Right hindlimb (tissue), 1 donor: ENCODE results near the gene IL26.

Experiments used
- DNase-seq: peaks from one replicate; pipeline ENCODE4 v3.0.0-alpha.2; 2018

Gene IL26, protein sequence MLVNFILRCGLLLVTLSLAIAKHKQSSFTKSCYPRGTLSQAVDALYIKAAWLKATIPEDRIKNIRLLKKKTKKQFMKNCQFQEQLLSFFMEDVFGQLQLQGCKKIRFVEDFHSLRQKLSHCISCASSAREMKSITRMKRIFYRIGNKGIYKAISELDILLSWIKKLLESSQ

DNA sequence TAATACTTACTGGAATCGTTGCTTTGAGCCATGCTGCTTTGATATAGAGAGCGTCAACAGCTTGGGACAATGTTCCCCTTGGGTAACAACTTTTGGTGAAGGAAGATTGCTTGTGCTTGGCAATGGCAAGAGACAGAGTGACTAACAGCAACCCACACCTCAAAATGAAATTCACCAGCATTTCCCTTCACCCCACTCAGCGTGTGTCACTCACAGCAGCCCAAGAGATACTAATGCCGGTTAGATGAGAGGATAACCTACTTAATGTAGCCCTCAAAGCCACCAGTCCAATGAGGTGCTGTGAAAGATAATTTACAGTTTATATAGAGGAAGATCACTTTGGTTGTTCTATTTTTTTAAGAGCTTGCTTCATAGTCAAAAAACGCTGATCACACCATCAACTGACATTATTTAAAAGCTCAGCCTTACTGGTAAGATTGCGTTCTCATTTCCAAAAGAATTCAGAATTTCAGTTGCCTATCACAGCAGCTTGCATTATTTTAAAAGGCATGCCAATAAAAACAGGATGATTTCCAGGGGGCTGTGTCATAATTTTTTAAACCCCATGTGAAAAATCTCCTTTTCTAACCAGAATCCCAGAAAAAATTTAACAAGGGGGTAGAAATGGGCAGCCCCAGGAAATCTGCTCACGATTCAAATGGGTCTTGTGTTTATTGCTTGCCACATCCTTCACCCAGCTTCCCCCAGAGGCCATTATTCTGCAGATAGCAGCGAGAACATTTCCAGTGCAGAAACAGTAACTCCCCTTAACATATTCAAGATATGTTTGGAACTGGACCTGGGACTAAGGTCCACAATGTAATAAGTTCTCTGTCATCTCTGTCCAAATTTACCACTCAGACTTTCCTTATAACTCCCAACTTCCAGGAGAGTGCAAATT, at the start of gene IL26:
Gene IL26 (minus strand): TSS at position 235 of the 901 bp plus-strand sequence. CDS start 54 bp downstream, at position 181.
- DNase-seq, result no peak

- DNase-seq, result no peak
Measured at GRCh38 chr12:68272732-68273131, 47.1 kb upstream of the IL26 start.

DNA sequence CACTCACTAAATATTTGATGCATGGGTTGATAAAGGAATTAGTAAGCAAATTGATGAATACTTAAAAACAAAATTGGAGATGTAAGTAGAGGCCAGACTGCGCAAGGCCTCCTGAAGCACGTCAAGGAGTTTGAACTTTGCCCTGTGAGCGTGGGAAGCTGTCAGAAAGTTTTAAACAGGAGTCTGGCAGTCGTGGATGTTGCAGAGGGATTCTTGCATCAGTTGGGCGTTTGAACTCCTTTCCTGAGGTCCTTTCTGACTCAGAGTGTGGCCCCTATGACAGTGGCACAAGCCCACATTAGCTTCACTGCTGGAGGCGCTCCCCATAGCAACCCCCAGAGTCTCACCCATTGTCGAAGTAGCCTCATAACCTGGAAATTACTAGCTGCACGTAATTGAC, 45.7 kb upstream of the IL26 start:
- DNase-seq, result no peak

- no peak for DNase-seq
Measured at GRCh38 chr12:68270358-68270757, 44.7 kb upstream of the IL26 start.

DNA sequence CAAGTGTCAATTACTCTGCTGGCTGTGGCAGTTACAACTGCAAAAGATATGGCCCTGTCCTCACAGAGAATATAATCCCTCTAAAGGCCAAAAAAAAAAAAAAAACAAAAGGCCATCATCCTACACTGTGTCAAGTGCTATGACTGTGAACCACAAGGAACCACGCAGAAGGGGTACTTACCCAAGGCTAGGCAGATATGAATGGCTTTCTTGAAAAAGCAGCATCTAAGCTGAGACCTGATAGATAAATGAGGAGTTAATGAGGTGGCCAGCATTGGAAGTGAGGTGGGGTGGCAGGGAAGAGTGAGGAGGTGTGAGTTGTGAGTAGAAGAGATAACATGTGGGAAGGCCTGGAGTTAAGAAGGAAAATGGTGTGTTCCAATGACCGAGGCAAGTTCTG, 44.2 kb upstream of the IL26 start:
- DNase-seq, result no peak

DNA sequence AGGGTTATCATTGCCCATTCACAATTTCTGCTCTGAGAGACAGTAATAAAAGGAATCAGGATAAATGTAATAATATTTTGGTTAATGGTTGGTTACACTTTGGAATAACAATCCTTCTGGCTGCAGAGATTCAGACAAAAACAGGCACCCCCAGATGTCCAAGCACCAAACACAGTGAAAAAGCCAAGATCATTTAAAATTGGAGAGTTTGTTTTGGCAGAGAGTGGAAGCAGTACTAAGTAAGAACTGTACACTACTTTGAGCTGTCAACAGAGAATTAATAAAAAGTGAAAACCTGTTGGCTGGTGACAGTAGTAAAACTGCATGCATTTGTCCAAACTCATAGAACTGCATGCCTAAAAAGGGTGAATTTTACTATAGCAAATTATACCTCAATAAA, 43.4 kb upstream of the IL26 start:
- no peak for DNase-seq

- no peak for DNase-seq
Measured at GRCh38 chr12:68267892-68268396, 42.3 kb upstream of the IL26 start.

GRCh38 chr12:68264857-68265256, 39.2 kb upstream of the IL26 start:
- no peak for DNase-seq

GRCh38 chr12:68264158-68264855, 38.7 kb upstream of the IL26 start:
- no peak for DNase-seq

DNA sequence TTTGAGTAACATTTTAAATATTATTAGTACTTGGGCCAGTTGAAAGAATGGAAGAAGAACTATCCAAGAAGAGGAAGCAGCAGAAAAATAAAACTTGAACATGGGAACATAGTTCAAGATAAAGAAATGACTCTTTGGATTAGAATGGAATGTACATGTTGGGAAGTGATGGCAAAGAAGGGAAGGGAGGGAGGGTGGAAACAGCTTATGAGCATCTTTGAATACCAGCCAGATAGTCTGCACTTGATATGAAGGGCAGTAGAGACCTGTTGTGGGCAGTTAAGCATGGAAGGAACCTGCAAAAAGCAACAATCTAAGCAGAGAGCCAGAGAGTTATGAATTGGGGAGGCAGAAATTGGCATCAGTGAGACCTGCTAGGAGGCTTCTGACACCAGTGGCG, 37.8 kb upstream of the IL26 start:
- no peak for DNase-seq

DNA sequence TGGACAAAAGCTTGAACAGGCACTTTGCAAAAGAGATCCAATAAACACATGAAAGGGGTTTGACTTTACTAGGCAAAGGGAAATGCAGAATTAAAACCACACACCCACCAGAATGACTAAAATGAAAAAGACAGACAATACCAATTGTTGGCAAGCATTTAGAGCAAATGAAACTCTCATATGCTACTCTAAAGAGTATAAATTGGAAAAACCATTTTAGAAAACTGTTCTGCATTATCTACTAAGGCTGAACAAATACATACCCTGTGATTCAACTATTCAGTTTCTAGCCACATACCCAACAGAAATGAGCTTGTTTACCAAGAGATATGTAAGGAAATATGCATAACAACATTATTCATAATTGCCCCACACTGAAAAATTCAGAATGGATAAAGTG, 36.3 kb upstream of the IL26 start:
- no peak for DNase-seq

GRCh38 chr12:68260153-68260552, 34.5 kb upstream of the IL26 start:
- DNase-seq, result no peak

- no peak for DNase-seq
Measured at GRCh38 chr12:68259318-68259940, 33.8 kb upstream of the IL26 start.

DNA sequence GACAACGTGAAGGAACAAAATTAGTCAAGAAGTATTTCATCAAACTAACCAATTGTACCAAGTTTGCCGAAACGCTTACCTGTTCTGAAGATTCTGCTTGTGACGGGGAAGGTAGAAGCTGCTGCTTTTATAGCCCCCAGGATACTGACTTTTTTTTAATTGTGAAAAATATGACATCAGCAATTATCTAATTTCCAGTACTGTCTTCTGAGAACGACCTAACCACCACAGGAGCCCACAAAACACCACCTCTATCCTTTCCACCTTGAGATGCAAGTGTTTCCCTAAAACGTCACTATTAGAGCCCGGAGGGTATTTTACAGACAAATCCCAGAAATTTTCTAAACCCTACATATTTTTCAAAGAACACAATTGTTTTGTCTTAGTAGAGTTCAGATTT, 27.9 kb upstream of the IL26 start, which contains the start of gene IL22:
Gene IL22 (minus strand): TSS at position 101 of the 400 bp plus-strand sequence. CDS start 156 bp downstream, outside the sequence.
- no peak for DNase-seq

DNA sequence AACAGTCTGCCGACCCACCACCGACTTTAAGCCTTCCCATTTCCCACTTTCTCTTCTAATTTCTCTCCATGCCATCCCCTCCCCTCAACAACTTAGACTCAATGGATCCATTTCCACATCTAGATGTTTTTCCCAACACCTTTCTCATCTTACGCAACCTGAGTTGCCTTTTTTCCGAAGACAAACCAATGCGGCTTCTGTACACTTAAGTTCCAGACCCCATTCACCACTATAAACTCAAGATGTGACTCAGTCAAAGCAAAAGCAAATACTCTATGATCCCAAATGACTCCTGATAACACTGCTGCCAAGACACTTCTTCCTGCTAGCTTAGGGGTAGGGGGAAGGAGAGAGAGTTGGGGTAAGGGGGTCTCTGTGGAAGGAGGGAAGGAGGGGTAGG, 26.5 kb upstream of the IL26 start:
- DNase-seq, result no peak

GRCh38 chr12:68250454-68250853, 24.8 kb upstream of the IL26 start:
- DNase-seq, result no peak

- no peak for DNase-seq
Measured at GRCh38 chr12:68247785-68248184, 22.2 kb upstream of the IL26 start.

DNA sequence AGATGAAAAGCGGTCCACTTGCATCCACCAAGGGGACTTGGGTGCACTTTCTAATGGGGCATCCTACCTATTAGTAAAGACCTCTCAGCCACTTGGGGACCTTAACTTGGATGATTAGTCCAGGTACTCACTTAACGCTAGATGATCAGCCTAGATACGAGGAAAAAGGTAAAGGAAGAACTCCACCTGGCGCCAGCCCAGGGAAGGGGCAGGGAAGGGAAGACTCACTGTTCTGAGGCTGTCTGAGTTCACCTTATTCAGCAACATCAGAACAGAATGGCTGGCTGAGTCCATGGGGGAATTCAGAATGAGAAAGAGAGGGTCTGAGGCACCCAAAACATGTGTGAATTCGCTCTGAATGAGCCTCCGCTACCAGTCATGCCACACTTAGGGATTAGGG, 20.7 kb upstream of the IL26 start:
- DNase-seq, result no peak

GRCh38 chr12:68245180-68246021, 19.8 kb upstream of the IL26 start:
- peak; percentile 47 for DNase-seq

- no peak for DNase-seq
Measured at GRCh38 chr12:68242777-68243176, 17.2 kb upstream of the IL26 start.

- DNase-seq, result no peak
Measured at GRCh38 chr12:68240975-68241374, 15.4 kb upstream of the IL26 start.

- DNase-seq, result peak; percentile 29
Measured at GRCh38 chr12:68240079-68240478, 14.5 kb upstream of the IL26 start.
